Coronary artery (tissue), 2 donors: ENCODE measurements around the gene OTOGL.

Experiments used
- DNase-seq: peaks from one replicate; pipeline ENCODE4 v3.0.0-alpha.2; 2017; ENCODE audit warnings: low spot score
- H3K27ac ChIP-seq, 2 donors: fragments of 200-600 bp; sonication (generic); one replicate each; pipeline ENCODE4 v1.5.1; 2016 to 2019
- H3K4me3 ChIP-seq: fragments of 200-600 bp; sonication (generic); 2 replicates; pipeline ENCODE4 v1.5.1; 2016; ENCODE audit warnings: mild to moderate bottlenecking, moderate library complexity
- TF ChIP-seq, protein P1 (sequence below): fragments of 200-600 bp; sonication (generic); IDR thresholded peaks from one replicate; pipeline ENCODE4 v1.5.1; 2019; ENCODE audit warnings: antibody characterized with exemption

OTOGL gene

DNA sequence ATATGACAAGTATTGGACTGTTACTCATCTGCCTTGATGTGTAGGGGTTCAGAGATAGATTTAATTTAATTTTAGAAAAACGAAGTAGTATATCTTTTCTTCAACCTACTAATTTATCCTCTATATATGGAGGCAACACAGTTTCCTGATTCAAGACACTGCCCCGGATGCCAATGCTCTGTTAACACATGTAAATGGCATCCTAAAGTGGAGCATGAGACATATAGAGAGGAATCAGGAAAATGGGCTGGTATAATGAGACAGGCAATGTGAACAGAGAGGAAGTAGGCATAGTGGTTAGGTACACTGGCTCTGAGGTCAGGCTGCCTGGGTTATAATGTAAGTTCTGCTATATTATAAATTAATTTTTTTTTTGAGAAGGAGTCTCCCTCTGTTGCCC lies 85.6 kb downstream of the OTOGL start:
- TF ChIP-seq, protein P1, sequence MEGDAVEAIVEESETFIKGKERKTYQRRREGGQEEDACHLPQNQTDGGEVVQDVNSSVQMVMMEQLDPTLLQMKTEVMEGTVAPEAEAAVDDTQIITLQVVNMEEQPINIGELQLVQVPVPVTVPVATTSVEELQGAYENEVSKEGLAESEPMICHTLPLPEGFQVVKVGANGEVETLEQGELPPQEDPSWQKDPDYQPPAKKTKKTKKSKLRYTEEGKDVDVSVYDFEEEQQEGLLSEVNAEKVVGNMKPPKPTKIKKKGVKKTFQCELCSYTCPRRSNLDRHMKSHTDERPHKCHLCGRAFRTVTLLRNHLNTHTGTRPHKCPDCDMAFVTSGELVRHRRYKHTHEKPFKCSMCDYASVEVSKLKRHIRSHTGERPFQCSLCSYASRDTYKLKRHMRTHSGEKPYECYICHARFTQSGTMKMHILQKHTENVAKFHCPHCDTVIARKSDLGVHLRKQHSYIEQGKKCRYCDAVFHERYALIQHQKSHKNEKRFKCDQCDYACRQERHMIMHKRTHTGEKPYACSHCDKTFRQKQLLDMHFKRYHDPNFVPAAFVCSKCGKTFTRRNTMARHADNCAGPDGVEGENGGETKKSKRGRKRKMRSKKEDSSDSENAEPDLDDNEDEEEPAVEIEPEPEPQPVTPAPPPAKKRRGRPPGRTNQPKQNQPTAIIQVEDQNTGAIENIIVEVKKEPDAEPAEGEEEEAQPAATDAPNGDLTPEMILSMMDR, result no peak
- Histone ChIP-seq H3K4me3 (no peak overlapping the region), H3K27ac (no peak overlapping the region)
- no peak for DNase-seq

GRCh38 chr12:80186727-80187217 lies 87.4 kb downstream of the OTOGL start:
- Histone ChIP-seq H3K4me3 (no peak overlapping the region), H3K27ac (peak overlapping the region; percentile 67 to 78)
- TF ChIP-seq, protein P1, result peak; percentile 26
- DNase-seq, result no peak

DNA sequence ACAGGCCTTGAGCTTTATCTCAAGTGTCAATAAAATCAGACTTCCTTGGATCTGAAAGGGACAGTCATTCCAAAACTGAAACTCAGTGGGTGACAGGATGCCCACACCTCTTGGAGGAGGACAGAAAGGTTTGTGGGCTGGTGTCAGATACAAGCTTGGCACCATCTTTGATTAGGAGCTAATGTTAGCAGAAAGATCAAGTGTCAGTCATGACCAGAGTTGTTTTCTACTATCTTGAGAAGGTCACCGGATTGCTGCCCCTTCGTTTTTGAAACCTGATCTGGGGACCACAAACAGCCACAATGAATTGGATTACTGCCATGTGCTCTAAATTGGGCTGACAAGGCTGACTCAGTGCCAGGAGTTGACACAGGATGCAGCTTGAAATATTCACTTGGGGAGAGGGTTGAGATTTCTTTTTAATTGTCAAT lies 88.3 kb downstream of the OTOGL start:
- peak overlapping the region; percentile 67 to 78 for H3K27ac ChIP-seq
- no peak overlapping the region for H3K4me3 ChIP-seq
- DNase-seq, result no peak
- TF ChIP-seq, protein P1, result no peak

GRCh38 chr12:80188576-80188975 lies 89.2 kb downstream of the OTOGL start:
- TF ChIP-seq, protein P1, result no peak
- Histone ChIP-seq H3K4me3 (no peak overlapping the region), H3K27ac (peak overlapping the region in 1 of 2 donors; percentile 67)
- DNase-seq, result no peak

DNA sequence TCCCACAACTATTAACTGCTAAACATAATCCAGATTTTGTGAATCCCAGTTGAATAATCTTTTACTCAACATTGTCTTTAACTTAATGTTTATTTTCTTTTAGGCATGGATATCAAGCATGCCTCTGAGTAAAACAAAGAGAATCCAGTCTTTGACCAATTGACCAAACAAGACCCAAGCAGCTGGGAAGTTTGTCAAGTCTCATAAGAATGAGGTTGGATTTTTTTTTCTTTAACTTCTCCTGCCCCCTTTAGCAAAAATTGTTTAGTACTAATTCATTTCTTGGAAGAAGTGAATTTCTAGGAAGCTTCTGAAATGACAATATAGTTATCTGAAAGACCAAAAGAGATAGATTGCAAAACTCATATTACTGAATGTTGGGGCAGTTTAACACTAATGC lies 89.9 kb downstream of the OTOGL start:
- no peak overlapping the region for H3K4me3 ChIP-seq
- no peak for DNase-seq
- TF ChIP-seq, protein P1, result no peak
- H3K27ac ChIP-seq, result peak overlapping the region in 1 of 2 donors; percentile 8

DNA sequence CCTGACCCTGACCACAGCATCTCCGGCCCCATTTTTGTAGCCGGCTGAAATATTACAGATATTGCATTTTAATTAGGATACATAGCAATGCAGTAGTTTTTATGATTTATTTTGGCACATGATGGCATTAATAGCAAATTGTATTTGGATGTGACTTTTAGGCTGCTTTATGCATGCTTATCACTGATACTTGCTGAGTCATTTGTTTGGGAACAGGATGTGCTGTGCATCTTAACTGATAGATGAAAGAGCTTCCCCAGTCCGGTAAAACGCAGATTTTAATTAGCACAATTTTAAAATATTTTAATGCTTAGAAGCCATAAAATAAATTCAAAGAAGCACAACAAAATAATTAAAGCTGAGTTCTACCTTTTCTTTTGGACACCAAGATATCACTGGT lies 90.7 kb downstream of the OTOGL start:
- DNase-seq, result no peak
- TF ChIP-seq, protein P1, result no peak
- H3K27ac ChIP-seq, result peak overlapping the region in 1 of 2 donors; percentile 8
- no peak overlapping the region for H3K4me3 ChIP-seq

- H3K27ac ChIP-seq, result peak overlapping the region; percentile 3 to 72
These were observed 92.8 kb downstream of the OTOGL start for GRCh38 chr12:80192087-80192486.

More at GRCh38 chr12:80192087-80192486, 92.8 kb downstream of the OTOGL start:
- TF ChIP-seq, protein P1, result no peak
- no peak for DNase-seq
- no peak overlapping the region for H3K4me3 ChIP-seq
